ENCODE data around the gene HAUS7. TPM values are rescaled to one million over a fixed set of nuclear protein-coding genes. Genes with fewer than 3 reads are reported as not detected.

HAUS7 gene
- polyA plus RNA-seq, 3 donors from 2014 or later = 36.3 to 49.5 (median 43.2) TPM

GRCh38 chrX:153507484-153508178 lies 37.3 kb upstream of the HAUS7 start:
- H3K4me3 Mint-ChIP-seq = no peak overlapping the region
- H3K4me1 Mint-ChIP-seq = peaks cover 0 to 2% of the 10 kb centered on the region in 2 donors
- H3K27me3 Mint-ChIP-seq (ENCODE audit: low read depth in 3 of 3) = peaks cover 0 to 2% (median 0%) of the 10 kb centered on the region in 3 donors
- DNase-seq = peak; percentile 69 to 79 (median 73)
- no peak overlapping the region for H3K27ac Mint-ChIP-seq
- H3K9me3 Mint-ChIP-seq = no peaks in the 10 kb centered on the region
- H3K36me3 Mint-ChIP-seq = no peaks in the 10 kb centered on the region

GRCh38 chrX:153505361-153505760 lies 35.0 kb upstream of the HAUS7 start:
- no peak for DNase-seq
- no peaks in the 10 kb centered on the region for H3K9me3 Mint-ChIP-seq
- peaks cover 0 to 2% of the 10 kb centered on the region in 2 donors for H3K4me1 Mint-ChIP-seq
- no peaks in the 10 kb centered on the region for H3K36me3 Mint-ChIP-seq
- H3K27me3 Mint-ChIP-seq (ENCODE audit: low read depth in 3 of 3) = peaks cover 0 to 2% (median 1%) of the 10 kb centered on the region in 3 donors
- no peak overlapping the region for H3K4me3 Mint-ChIP-seq
- no peak overlapping the region for H3K27ac Mint-ChIP-seq

- Mint-ChIP-seq H3K27me3 (ENCODE audit: low read depth in 3 of 3) (peaks cover 0 to 4% (median 4%) of the 10 kb centered on the region in 3 donors), H3K27ac (no peak overlapping the region), H3K4me3 (no peak overlapping the region), H3K9me3 (no peaks in the 10 kb centered on the region), H3K4me1 (peaks cover 0 to 2% of the 10 kb centered on the region in 2 donors), H3K36me3 (no peaks in the 10 kb centered on the region)
- DNase-seq = no peak
Measured at GRCh38 chrX:153504445-153505016, 34.2 kb upstream of the HAUS7 start.

GRCh38 chrX:153502796-153503195 lies 32.4 kb upstream of the HAUS7 start:
- Mint-ChIP-seq H3K36me3 (no peaks in the 10 kb centered on the region), H3K4me3 (no peak overlapping the region)
- DNase-seq = no peak

GRCh38 chrX:153502131-153502530 lies 31.8 kb upstream of the HAUS7 start:
- no peak overlapping the region for H3K4me3 Mint-ChIP-seq
- no peaks in the 10 kb centered on the region for H3K4me1 Mint-ChIP-seq
- H3K9me3 Mint-ChIP-seq = no peaks in the 10 kb centered on the region
- no peaks in the 10 kb centered on the region for H3K36me3 Mint-ChIP-seq
- H3K27ac Mint-ChIP-seq = no peak overlapping the region
- no peak for DNase-seq
- H3K27me3 Mint-ChIP-seq (ENCODE audit: low read depth in 3 of 3) = peaks cover 0 to 4% (median 2%) of the 10 kb centered on the region in 3 donors

More at GRCh38 chrX:153502796-153503195, 32.4 kb upstream of the HAUS7 start:
- H3K9me3 Mint-ChIP-seq = no peaks in the 10 kb centered on the region
- peaks cover 0 to 4% (median 2%) of the 10 kb centered on the region in 3 donors for H3K27me3 Mint-ChIP-seq (ENCODE audit: low read depth in 3 of 3)
- H3K27ac Mint-ChIP-seq = no peak overlapping the region
- H3K4me1 Mint-ChIP-seq = peaks cover 0 to 2% of the 10 kb centered on the region in 2 donors

GRCh38 chrX:153501530-153501929 lies 31.2 kb upstream of the HAUS7 start:
- H3K27ac Mint-ChIP-seq = no peak overlapping the region
- H3K9me3 Mint-ChIP-seq = no peaks in the 10 kb centered on the region
- DNase-seq = no peak
- H3K36me3 Mint-ChIP-seq = no peaks in the 10 kb centered on the region
- H3K4me1 Mint-ChIP-seq = no peaks in the 10 kb centered on the region
- no peak overlapping the region for H3K4me3 Mint-ChIP-seq
- H3K27me3 Mint-ChIP-seq (ENCODE audit: low read depth in 3 of 3) = peaks cover 0 to 4% (median 2%) of the 10 kb centered on the region in 3 donors

- Mint-ChIP-seq H3K27me3 (ENCODE audit: low read depth in 3 of 3) (peaks cover 0 to 4% (median 2%) of the 10 kb centered on the region in 3 donors), H3K27ac (no peak overlapping the region), H3K36me3 (no peaks in the 10 kb centered on the region), H3K4me3 (no peak overlapping the region), H3K4me1 (no peaks in the 10 kb centered on the region), H3K9me3 (no peaks in the 10 kb centered on the region)
- no peak for DNase-seq
Measured at GRCh38 chrX:153500676-153501280, 30.4 kb upstream of the HAUS7 start.

- no peak for DNase-seq
- Mint-ChIP-seq H3K36me3 (no peaks in the 10 kb centered on the region), H3K27me3 (ENCODE audit: low read depth in 3 of 3) (peaks cover 0 to 4% (median 2%) of the 10 kb centered on the region in 3 donors), H3K9me3 (no peaks in the 10 kb centered on the region), H3K4me3 (no peak overlapping the region), H3K4me1 (no peaks in the 10 kb centered on the region), H3K27ac (no peak overlapping the region)
Measured at GRCh38 chrX:153499876-153500275, 29.5 kb upstream of the HAUS7 start.

- H3K4me3 Mint-ChIP-seq = no peak overlapping the region
- peaks cover 0 to 5% (median 2%) of the 10 kb centered on the region in 3 donors for H3K27me3 Mint-ChIP-seq (ENCODE audit: low read depth in 3 of 3)
- H3K36me3 Mint-ChIP-seq = no peaks in the 10 kb centered on the region
- H3K9me3 Mint-ChIP-seq = no peaks in the 10 kb centered on the region
- no peaks in the 10 kb centered on the region for H3K4me1 Mint-ChIP-seq
- no peak overlapping the region for H3K27ac Mint-ChIP-seq
- DNase-seq = no peak
Measured at GRCh38 chrX:153499341-153499740, 29.0 kb upstream of the HAUS7 start.

- Mint-ChIP-seq H3K4me3 (no peak overlapping the region), H3K27me3 (ENCODE audit: low read depth in 3 of 3) (peaks cover 0 to 6% (median 2%) of the 10 kb centered on the region in 3 donors), H3K27ac (no peak overlapping the region), H3K9me3 (no peaks in the 10 kb centered on the region), H3K36me3 (no peaks in the 10 kb centered on the region), H3K4me1 (no peaks in the 10 kb centered on the region)
- no peak for DNase-seq
Measured at GRCh38 chrX:153498453-153498852, 28.1 kb upstream of the HAUS7 start.

GRCh38 chrX:153496590-153496959 lies 26.2 kb upstream of the HAUS7 start:
- Mint-ChIP-seq H3K27me3 (ENCODE audit: low read depth in 3 of 3) (peaks cover 0 to 6% (median 2%) of the 10 kb centered on the region in 3 donors), H3K4me3 (no peak overlapping the region), H3K9me3 (no peaks in the 10 kb centered on the region), H3K27ac (no peak overlapping the region), H3K4me1 (no peaks in the 10 kb centered on the region), H3K36me3 (no peaks in the 10 kb centered on the region)
- no peak for DNase-seq

- peaks cover 0 to 6% (median 2%) of the 10 kb centered on the region in 3 donors for H3K27me3 Mint-ChIP-seq (ENCODE audit: low read depth in 3 of 3)
- no peak overlapping the region for H3K4me3 Mint-ChIP-seq
- H3K27ac Mint-ChIP-seq = no peak overlapping the region
- H3K36me3 Mint-ChIP-seq = no peaks in the 10 kb centered on the region
- H3K4me1 Mint-ChIP-seq = no peaks in the 10 kb centered on the region
- no peak for DNase-seq
- no peaks in the 10 kb centered on the region for H3K9me3 Mint-ChIP-seq
Measured at GRCh38 chrX:153495903-153496589, 25.7 kb upstream of the HAUS7 start.

GRCh38 chrX:153495362-153495751 lies 25.0 kb upstream of the HAUS7 start:
- Mint-ChIP-seq H3K9me3 (no peaks in the 10 kb centered on the region), H3K4me3 (no peak overlapping the region), H3K27ac (no peak overlapping the region), H3K27me3 (ENCODE audit: low read depth in 3 of 3) (peaks cover 0 to 4% (median 2%) of the 10 kb centered on the region in 3 donors), H3K4me1 (no peaks in the 10 kb centered on the region), H3K36me3 (no peaks in the 10 kb centered on the region)
- no peak for DNase-seq
